ENCODE results near the gene FNBP1L.

DNA sequence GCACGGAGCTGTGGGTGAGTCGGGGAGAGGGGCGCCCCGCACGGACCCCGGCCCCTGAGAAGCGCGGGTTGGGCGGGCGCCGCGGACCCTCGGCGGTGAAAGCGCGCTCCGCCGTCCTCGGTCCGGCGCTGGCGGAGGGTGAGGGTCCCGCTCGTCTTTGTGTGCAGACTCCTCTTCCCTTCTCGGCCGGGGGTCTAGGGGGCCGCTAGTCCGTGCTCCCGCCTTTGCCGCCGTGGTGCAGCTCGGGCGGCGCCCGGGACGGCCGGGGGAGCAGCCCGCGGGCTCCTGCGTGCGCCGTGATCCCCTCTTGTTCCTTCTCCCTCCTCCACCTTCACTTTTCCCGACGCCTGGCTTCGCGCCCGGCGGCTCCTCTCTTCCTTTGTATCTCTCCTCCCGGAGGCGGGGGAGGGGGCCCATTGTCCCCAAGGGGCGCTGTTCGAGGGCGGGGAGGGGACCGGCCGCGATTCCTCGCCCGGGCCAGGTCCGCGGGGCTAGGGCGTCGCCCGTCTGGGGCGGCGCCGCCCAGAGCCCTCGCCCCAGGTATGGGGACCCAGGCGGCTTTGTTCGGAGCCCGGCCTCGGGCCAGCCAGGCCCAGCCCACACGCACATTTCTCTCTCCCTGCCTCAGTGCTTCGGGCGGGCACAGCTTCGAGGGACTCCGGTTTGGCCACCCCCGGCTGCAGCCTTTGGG, 519 bp downstream of the FNBP1L start:
- TF ChIP-seq, protein P1, sequence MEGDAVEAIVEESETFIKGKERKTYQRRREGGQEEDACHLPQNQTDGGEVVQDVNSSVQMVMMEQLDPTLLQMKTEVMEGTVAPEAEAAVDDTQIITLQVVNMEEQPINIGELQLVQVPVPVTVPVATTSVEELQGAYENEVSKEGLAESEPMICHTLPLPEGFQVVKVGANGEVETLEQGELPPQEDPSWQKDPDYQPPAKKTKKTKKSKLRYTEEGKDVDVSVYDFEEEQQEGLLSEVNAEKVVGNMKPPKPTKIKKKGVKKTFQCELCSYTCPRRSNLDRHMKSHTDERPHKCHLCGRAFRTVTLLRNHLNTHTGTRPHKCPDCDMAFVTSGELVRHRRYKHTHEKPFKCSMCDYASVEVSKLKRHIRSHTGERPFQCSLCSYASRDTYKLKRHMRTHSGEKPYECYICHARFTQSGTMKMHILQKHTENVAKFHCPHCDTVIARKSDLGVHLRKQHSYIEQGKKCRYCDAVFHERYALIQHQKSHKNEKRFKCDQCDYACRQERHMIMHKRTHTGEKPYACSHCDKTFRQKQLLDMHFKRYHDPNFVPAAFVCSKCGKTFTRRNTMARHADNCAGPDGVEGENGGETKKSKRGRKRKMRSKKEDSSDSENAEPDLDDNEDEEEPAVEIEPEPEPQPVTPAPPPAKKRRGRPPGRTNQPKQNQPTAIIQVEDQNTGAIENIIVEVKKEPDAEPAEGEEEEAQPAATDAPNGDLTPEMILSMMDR (IDR thresholded peaks at IDR 0.05; ENCODE audit: low read length) = no peak
- no peak for TF ChIP-seq EZH2 (IDR thresholded peaks at IDR 0.05; ENCODE audit: borderline replicate concordance, low read length)
